OCI-LY7 (cell line): Measurements from ENCODE around the gene BRD2. TPM values are rescaled to one million over a fixed set of nuclear protein-coding genes. Genes with fewer than 3 reads are reported as not detected.

Source experiments
- BruUV-seq: library from RNA; stranded (reverse); fragments of 400-500 nt; replicated peaks from 2 replicates; lab custom pipeline; 2021; lab: Mats Ljungman, UMichigan
- CTCF ChIA-PET: fragments of 300-600 bp; sonication (Branson Sonifier 250); formaldehyde crosslinking; loops from one replicate; lab custom pipeline; 2022; ENCODE audit warnings: antibody characterized with exemption; ENCODE audit not compliant: unreplicated experiment; lab: Charles Lee
- POLR2A ChIA-PET: fragments of 300-600 bp; sonication (Branson Sonifier 250); formaldehyde crosslinking; loops from one replicate; lab custom pipeline; 2022; ENCODE audit warnings: antibody characterized with exemption; lab: Charles Lee
- DNase-seq: peaks from one replicate; pipeline ENCODE4 v3.0.0-alpha.2; 2015; ENCODE audit warnings: low spot score
- H2AFZ ChIP-seq: fragments of 200-600 bp; sonication (generic), shearing (Covaris generic); 2 replicates; pipeline ENCODE4 v1.6.1; 2014; ENCODE audit warnings: mild to moderate bottlenecking, antibody characterized with exemption, low read length, moderate library complexity
- H3K27ac ChIP-seq: fragments of 200-600 bp; sonication (generic); 2 replicates; pipeline ENCODE4 v1.5.1; 2014; ENCODE audit warnings: mixed run types, low read depth, mild to moderate bottlenecking, moderate library complexity, low read length, inconsistent platforms; ENCODE audit not compliant: poor library complexity, severe bottlenecking
- H3K36me3 ChIP-seq: fragments of 200-600 bp; sonication (generic); 2 replicates; pipeline ENCODE4 v1.6.1; 2014; ENCODE audit warnings: mild to moderate bottlenecking, antibody characterized with exemption, low read length, moderate library complexity, mixed read lengths; ENCODE audit not compliant: insufficient read depth
- H3K4me1 ChIP-seq: fragments of 200-600 bp; sonication (generic); 2 replicates; pipeline ENCODE4 v1.5.1; 2014; ENCODE audit warnings: mild to moderate bottlenecking, low read length; ENCODE audit not compliant: insufficient read depth, poor library complexity, severe bottlenecking
- H3K4me2 ChIP-seq: fragments of 200-600 bp; sonication (generic); 2 replicates; pipeline ENCODE4 v1.6.1; 2014; ENCODE audit warnings: mild to moderate bottlenecking, low read length
- H3K4me3 ChIP-seq: fragments of 200-600 bp; sonication (generic); 2 replicates; pipeline ENCODE4 v1.5.1; 2014; ENCODE audit warnings: mild to moderate bottlenecking, low read depth, low read length; ENCODE audit not compliant: poor library complexity, severe bottlenecking
- H3K79me2 ChIP-seq: fragments of 200-600 bp; sonication (generic); 2 replicates; pipeline ENCODE4 v1.6.1; 2016; ENCODE audit warnings: low read depth, mild to moderate bottlenecking, low read length, moderate library complexity, mixed read lengths; ENCODE audit not compliant: insufficient read depth
- H3K9me2 ChIP-seq: fragments of 200-600 bp; sonication (generic); 2 replicates; pipeline ENCODE4 v1.6.1; 2016; ENCODE audit warnings: mild to moderate bottlenecking, low read length, mixed read lengths; ENCODE audit not compliant: insufficient read depth
- H3K9me3 ChIP-seq: fragments of 200-600 bp; sonication (generic); 2 replicates; pipeline ENCODE4 v1.6.1; 2014; ENCODE audit warnings: mild to moderate bottlenecking, mixed run types, low read length, mixed read lengths
- H4K20me1 ChIP-seq: fragments of 200-600 bp; sonication (generic); 2 replicates; pipeline ENCODE4 v1.6.1; 2014; ENCODE audit warnings: mild to moderate bottlenecking, antibody characterized with exemption, low read length, moderate library complexity, mixed read lengths; ENCODE audit not compliant: insufficient read depth
- EZH2phosphoT487 ChIP-seq: fragments of 200-600 bp; sonication (generic); IDR thresholded peaks from 2 replicates; pipeline ENCODE4 v1.6.1; 2018; ENCODE audit warnings: low read depth, borderline replicate concordance, mild to moderate bottlenecking, mixed run types, antibody characterized with exemption, low read length, moderate library complexity, mixed read lengths
- intact Hi-C: fragments of 100-400 bp; cut with micrococcal nuclease; formaldehyde crosslinking; loops from one replicate; pipeline ENCODE4 v1.10.0; 2022; ENCODE audit not compliant: unreplicated experiment
- total RNA-seq, 2 experiments: library from RNA; depleted of rRNA in 1 of 2; stranded (reverse); fragments of >200 nt in 1 of 2; shearing (Covaris generic) in 1 of 2; gene quantifications; 2 replicates each; pipeline ENCODE4 v1.2.3, GENCODE V29; 2014 to 2022
- TF ChIP-seq, protein P1 (sequence below): fragments of 200-600 bp; sonication (generic); conservative IDR thresholded peaks from 2 replicates; pipeline ENCODE4 v1.5.1; 2014; ENCODE audit warnings: mild to moderate bottlenecking, antibody characterized with exemption, low read length, moderate library complexity, mixed read lengths

Gene BRD2
- total RNA-seq, 2 experiments from 2014 or later = 236 to 326 TPM

DNA sequence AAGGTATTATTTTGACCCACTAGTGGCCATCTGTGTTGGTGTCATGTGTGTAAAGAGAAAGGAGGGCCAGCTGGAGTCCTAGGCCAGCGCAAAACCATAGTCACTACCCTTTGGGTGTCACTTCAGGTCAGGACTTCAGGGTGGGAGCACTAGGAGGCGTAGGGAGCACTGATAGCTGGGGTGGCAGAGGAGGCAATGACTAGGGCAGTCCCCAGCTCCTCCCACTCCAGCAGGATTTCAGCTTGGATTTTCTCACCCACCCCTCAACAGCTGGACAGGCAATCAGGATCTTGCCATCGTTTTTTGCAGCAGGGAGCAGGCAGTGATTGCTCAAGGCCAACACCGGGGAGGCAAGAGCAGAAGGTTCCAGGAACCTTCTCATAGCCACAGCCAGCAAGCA, 45.2 kb downstream of the BRD2 start:
- TF ChIP-seq EZH2phosphoT487 = no peak
- H3K27ac ChIP-seq = no peak overlapping the region
- no peaks in the 10 kb centered on the region for H3K9me2 ChIP-seq
- H3K79me2 ChIP-seq = peaks cover 7% of the 10 kb centered on the region
- ChIA-PET CTCF (interaction anchor here (0.7 to 1.2 kb wide), 2 partner anchors 13 to 44 kb away, joined by 3 read pairs; no protein-coding TSS in a partner anchor), POLR2A (interaction anchor here (0.9 kb wide), 1 partner anchor 62 kb away, joined by 3 read pairs; the partner anchor contains the start of gene HLA-DPB1)
- intact Hi-C loops = loop anchor here (1.0 to 5.0 kb wide), 3 partner anchors 35 to 234 kb away; no protein-coding TSS in a partner anchor
- no peak overlapping the region for H3K4me3 ChIP-seq
- H3K36me3 ChIP-seq = no peaks in the 10 kb centered on the region
- H3K4me1 ChIP-seq = peaks cover 12% of the 10 kb centered on the region
- no peak overlapping the region for H3K4me2 ChIP-seq
- no peak overlapping the region for H2AFZ ChIP-seq
- H3K9me3 ChIP-seq = no peaks in the 10 kb centered on the region
- no peak for DNase-seq
- no peaks in the 10 kb centered on the region for H4K20me1 ChIP-seq
- no TSS peak for BruUV-seq

DNA sequence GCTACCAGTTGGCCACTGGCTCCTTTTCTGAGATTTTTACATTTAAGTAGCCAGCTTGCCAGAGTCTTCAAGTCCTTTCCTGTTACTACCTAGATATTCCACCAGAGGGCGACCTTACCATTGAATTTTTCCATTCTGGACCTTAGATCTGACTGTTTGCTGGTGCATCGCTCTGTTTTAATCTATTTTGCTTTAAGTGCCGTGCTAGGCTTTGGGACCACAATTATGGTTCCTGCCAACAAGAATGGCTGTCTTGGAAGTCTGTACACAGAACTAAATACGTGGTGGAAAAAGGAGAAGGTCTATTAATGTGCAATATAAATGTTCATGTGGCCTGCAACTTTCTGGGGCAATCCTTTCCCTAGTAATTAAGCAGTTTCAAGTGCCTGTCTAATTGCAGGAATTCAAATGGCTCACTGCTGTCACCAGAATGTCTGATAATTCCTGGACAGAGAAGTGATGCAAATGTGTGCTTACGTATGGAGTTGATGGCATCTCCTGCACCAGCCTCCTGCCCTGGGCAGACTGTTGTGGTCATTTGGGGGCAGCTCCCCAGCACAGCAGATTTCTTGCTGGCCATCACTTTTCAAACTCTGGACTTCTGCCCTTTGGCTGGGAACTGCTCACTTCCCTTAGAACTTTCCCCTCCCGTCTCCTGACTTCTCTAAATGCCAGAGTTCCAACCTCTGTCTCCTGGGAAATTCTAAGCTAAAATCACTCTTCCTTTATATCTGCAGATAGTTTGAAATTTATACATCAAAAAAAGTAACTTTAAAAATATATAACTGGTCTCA, 46.6 kb downstream of the BRD2 start:
- intact Hi-C loops = loop anchor here (1.0 to 5.0 kb wide), 5 partner anchors 34 to 232 kb away; no protein-coding TSS in a partner anchor
- H3K36me3 ChIP-seq = no peaks in the 10 kb centered on the region
- no peaks in the 10 kb centered on the region for H4K20me1 ChIP-seq
- no peak for TF ChIP-seq EZH2phosphoT487
- TF ChIP-seq, protein P1, sequence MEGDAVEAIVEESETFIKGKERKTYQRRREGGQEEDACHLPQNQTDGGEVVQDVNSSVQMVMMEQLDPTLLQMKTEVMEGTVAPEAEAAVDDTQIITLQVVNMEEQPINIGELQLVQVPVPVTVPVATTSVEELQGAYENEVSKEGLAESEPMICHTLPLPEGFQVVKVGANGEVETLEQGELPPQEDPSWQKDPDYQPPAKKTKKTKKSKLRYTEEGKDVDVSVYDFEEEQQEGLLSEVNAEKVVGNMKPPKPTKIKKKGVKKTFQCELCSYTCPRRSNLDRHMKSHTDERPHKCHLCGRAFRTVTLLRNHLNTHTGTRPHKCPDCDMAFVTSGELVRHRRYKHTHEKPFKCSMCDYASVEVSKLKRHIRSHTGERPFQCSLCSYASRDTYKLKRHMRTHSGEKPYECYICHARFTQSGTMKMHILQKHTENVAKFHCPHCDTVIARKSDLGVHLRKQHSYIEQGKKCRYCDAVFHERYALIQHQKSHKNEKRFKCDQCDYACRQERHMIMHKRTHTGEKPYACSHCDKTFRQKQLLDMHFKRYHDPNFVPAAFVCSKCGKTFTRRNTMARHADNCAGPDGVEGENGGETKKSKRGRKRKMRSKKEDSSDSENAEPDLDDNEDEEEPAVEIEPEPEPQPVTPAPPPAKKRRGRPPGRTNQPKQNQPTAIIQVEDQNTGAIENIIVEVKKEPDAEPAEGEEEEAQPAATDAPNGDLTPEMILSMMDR = peak; percentile 94
- H3K79me2 ChIP-seq = no peaks in the 10 kb centered on the region
- no peaks in the 10 kb centered on the region for H3K9me2 ChIP-seq
- DNase-seq = peak; percentile 87
- H3K4me2 ChIP-seq = peak overlapping the region; percentile 38; the same call in 1 of the 2 replicates
- no peak overlapping the region for H3K4me3 ChIP-seq
- peak overlapping the region; percentile 77; the same call in 1 of the 2 replicates for H2AFZ ChIP-seq
- no TSS peak for BruUV-seq
- H3K27ac ChIP-seq = no peak overlapping the region
- POLR2A ChIA-PET = interaction anchor here (0.6 to 0.9 kb wide), 3 partner anchors 57 to 107 kb away, joined by 3 to 4 read pairs (median 3); partner anchors contain the start of gene HLA-DPB1
- H3K9me3 ChIP-seq = no peaks in the 10 kb centered on the region
- H3K4me1 ChIP-seq = peaks cover 15% of the 10 kb centered on the region
- CTCF ChIA-PET = interaction anchor here (1.2 kb wide), 1 partner anchor 43 kb away, joined by 3 read pairs; no protein-coding TSS in a partner anchor

DNA sequence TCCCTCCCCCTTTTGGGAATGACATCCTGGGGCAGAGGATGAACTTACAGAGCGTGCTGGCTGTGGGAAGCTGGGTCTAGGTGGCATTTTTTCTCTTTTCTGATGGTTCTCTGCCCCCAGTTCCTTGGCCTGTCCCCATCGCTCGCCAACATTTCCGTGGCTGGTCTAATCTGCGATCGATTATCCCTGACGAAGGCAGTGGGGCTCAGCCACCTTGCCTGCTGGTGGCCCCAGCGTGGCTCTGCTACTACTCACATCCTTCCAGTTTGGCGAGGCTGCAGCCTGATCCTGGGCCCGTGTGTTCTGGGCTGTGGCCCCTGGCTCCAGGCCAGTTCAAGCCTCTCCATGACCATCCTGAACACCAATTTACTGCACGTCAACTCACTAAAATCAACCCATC, 47.4 kb downstream of the BRD2 start:
- no peak for TF ChIP-seq EZH2phosphoT487
- TF ChIP-seq, protein P1 = no peak
- intact Hi-C loops = loop anchor here (1.0 to 5.0 kb wide), 3 partner anchors 33 to 132 kb away; no protein-coding TSS in a partner anchor
- CTCF ChIA-PET = interaction anchor here (0.6 kb wide), 1 partner anchor 13 kb away, joined by 4 read pairs; no protein-coding TSS in a partner anchor
- no peak for DNase-seq
- Histone ChIP-seq H3K4me2 (no peak overlapping the region), H3K9me2 (no peaks in the 10 kb centered on the region), H3K9me3 (no peaks in the 10 kb centered on the region), H4K20me1 (no peaks in the 10 kb centered on the region), H3K27ac (no peak overlapping the region), H3K36me3 (no peaks in the 10 kb centered on the region), H3K79me2 (no peaks in the 10 kb centered on the region), H3K4me3 (no peak overlapping the region), H3K4me1 (peaks cover 14% of the 10 kb centered on the region), H2AFZ (no peak overlapping the region)
- POLR2A ChIA-PET = no interaction called here
- BruUV-seq = no TSS peak
